ENCODE data around the gene MTOR. TPM values are rescaled to one million over a fixed set of nuclear protein-coding genes. Genes with fewer than 3 reads are reported as not detected.

Gene MTOR
- total RNA-seq, 1 experiment from 2014 or later: 30.0 TPM

DNA sequence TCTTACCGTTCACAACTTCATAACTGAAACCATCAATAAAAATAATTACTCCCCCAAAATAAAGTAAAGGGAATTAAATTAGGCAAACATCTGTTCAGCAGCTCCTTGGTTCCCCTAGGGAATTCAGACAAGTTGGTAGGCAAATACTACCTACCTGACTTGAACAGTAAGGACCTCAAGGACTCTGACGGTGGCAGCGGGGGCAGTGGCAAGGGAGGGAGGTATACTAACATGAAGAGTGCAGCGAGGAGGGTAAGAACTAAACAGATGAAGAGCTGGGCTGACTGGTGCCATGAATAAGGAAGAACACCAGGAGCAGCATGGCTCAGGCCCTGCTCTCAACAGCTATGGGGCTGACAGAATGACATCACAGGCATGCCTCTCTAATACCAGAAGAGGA lies 33.1 kb downstream of the MTOR start:
- no peak for DNase-seq (ENCODE audit: extremely low read depth, low read depth)

DNA sequence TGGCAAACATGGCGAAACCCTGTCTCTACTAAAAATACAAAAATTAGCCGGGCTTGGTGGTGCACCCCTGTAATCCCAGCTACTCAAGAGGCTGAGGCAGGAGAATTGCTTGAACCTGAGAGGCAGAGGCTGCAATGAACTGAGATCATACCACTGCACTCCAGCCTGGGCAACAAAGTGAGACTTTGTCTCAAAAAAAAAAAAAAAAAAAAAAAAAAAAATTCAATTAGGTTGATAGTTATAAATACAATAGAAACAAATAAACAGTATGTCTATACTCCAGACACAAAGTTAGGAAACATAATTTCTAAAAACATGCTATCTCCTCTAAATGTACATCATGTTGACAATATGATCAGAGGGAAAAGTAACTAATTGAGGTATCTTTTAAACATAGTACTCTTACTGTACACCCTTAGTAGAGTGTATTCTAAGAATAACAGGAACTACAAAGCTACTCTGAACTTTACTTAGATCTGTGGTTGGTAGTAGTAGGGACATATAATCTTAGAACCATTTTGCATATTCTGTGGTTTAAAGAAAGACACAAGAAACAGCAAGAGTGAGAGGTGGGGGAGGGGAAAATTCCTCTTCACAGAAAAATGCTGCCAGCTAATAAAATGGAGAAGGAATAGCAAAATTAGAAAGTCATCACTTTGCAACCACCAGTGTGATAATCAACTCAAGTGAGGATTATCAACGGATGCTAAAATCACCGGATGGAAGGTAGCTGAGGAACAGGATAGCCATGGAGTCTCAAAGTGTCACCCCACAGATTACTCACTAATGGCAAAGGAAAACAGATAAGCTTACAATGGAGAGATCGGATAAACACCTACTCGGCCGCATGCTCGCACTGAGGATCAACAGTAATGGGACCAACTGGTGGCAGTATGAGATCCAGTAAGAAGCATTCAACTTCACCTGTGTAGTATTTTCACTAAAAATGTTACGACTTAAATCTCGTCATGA lies 35.0 kb downstream of the MTOR start:
- DNase-seq (ENCODE audit: extremely low read depth, low read depth): no peak

DNA sequence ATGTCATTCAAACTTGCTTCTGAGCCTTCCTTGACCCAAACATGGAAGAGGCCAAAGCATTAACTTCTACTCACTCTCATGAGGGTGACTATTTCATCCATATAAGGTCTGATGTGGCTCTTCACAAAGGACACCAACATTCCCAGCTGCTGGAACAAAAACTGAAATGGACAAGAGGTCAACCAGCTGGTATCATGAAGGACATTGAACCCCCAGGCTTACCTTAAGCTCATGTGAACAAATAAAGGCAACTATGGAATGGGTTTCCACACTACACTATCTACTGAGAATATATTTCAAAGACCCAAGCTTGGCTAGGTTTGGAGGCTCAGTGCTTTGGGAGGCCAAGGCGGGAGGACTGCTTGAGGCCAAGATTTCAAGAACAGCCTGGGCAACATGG lies 46.3 kb downstream of the MTOR start:
- no peak for DNase-seq (ENCODE audit: extremely low read depth, low read depth)

DNA sequence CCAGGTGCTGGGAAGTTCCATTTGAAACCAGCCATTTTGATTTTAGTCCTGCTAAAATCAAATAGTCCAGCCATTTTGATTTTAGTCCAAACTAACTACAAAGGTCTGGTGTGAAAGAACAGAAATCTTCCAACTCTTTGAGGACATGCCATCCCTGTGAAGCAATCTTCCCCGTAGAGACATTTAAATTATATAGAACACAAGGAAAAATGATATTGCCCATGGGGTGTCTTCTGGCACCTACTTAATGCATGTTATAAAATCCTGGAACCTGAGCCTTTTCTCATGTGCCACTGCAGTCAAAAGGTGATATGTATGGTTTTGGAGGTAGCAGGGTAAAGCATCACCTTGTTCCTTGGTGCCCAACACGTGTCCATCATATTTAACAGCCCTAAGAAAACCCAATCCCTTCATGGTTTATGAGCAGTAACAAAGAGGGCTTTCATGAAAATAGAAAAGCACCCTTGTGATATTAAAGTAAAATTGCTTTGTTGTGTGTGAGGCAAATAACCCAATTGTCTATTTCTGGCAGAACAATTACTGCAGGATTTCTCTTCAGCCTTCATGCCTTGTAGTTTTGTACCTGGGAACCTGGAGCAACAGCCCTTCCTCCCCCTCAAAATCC lies 46.9 kb downstream of the MTOR start:
- no peak for DNase-seq (ENCODE audit: extremely low read depth, low read depth)

DNA sequence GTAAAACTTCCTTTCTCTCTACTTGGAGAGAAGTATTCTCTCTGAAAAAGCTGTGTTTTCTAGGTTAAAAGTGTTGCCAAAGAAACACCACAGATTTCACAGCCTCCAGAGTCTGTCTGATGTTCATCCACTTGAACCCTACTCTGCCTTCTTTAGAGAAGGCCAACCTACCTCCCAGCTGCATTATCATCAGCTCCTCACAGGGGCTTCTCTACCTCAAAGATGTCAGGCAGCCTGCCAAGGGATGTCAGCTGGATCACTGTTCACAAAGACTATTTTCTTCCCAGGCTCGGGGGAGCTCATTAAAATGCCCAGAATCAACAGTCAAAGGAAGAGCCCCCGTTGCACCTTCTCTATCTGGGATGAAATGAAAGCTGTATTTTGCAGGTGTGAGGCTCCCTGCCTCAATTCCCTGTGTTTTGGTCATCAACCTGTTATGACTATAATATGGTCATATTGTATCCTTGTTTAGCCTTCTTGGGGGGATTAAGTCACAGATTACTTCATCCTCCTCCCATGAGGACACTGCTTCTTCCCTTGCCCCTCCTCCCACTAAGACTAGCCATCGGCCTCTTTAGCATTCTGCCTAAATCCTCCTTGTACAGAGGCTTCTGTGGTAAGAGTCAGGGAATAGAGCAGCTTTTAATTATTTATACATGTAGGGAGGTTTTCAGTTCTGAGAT lies 47.5 kb downstream of the MTOR start:
- DNase-seq (ENCODE audit: extremely low read depth, low read depth): no peak

DNA sequence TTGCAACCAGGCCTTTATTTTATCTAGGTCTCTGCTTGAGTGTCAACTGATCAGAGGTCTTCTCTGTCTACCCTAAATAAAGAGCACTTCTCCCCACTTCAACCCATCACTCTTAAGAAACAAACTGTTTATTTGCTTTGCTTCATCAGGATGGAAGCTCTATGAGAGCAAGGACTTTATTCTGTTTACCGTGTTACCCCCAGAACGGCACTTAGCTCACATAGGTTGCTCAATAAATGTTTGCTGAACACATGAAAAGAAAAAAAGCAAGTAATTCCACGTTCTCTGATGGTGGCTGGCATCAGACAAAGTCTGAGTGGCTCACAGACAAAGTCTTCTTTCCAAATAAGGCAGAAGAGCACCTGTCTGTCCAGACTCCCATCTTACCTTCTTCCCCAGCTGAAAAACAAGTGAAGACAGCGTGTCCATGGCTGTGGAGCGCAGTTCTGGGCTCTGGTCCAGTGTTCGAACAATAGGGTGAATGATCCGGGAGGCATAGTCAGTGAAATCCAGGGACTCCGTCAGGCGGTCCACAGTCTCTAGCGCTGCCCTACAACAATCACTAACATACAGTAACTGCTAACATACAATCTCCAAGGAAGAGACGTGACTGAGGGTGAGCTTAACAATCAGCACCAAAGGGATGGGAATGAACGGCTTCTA lies 50.3 kb downstream of the MTOR start:
- DNase-seq (ENCODE audit: extremely low read depth, low read depth): no peak

DNA sequence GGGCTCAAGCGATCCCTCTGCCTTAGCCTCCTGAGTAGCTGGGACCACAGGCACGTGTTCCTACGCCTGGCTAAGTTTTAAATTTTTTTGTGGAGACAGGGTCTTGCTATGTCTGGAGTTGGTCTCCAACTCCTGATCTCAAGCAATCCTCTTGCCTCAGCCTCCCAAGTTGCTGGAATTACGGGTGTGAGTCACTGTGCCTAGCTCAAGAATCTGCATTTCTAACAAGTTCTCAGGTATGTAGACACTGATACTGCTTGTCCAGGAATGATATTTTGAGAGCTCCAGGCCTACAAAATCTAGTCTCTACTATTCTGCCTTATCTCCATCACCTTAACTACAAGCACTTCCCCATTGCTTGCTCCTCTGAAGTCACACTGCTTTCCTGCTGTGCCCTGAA lies 50.9 kb downstream of the MTOR start:
- no peak for DNase-seq (ENCODE audit: extremely low read depth, low read depth)

DNA sequence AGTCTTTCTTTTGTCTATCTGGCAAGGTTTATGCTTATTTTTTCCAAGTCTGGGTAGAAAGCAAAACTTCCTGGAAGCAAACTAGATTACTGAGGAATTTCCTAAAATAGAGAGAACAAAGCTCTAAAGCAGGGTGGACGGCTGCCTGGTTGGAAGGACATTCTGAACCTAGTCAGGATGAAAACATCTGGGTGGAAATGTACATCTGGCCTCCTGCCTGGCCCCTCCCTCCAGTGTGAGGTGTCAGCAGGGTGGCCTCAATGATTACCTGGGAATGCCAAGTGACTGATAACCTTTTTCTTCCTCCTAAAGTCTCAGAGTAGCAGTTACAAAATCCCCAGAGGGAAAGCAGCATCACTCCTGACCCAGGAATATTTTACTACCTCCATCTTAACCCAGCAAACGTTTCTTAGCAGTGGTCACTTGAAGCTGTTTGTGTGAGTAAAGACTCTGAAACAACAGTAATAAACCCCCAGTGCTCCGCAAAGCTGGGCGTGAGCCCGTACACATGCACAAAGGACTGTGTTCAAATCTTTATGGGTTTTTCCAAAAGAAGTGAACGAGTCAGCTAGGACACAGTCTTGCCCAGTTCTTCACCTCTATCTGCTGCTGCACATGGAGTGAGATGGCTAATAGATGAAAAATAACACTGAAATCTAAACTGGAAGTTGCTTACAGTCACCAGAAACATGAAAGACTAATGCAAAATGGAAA lies 54.3 kb downstream of the MTOR start:
- no peak for DNase-seq (ENCODE audit: extremely low read depth, low read depth)

DNA sequence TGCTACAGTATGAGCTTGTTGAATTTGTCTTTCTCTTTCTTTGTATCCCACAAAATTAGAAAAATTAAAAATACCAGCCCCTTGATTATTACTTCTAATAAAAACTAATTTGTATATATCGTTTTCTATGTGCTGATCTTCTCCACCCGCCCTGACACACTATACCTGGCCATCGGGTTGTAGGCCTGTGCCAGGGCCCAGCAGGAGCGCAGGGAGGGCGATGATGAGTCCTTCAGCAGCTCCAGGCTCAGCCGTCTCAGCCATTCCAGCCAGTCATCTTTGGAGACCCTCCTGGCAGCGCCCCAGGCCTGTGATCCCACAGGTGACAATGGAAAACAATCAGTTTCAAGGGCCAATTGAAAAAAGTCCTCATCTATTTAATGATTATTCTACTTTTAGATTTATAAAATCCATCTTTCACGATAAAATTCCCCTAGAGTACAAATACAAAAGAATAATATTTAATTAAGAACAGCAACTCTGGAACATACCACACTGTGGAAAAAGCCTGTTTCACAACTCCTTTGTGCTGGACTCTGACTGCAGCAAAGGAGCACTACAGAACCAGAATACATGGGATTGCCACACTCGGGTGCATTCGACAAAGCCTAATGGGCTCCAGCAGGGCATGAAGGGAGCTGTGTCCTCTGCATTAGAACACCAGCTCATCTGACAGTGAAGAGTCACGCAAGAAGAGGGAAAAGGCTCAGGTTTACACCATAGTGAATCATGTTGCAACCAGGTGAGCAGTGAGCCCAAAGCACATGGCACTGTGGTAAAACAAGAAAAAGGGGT lies 57.8 kb downstream of the MTOR start:
- no peak for DNase-seq (ENCODE audit: extremely low read depth, low read depth)

DNA sequence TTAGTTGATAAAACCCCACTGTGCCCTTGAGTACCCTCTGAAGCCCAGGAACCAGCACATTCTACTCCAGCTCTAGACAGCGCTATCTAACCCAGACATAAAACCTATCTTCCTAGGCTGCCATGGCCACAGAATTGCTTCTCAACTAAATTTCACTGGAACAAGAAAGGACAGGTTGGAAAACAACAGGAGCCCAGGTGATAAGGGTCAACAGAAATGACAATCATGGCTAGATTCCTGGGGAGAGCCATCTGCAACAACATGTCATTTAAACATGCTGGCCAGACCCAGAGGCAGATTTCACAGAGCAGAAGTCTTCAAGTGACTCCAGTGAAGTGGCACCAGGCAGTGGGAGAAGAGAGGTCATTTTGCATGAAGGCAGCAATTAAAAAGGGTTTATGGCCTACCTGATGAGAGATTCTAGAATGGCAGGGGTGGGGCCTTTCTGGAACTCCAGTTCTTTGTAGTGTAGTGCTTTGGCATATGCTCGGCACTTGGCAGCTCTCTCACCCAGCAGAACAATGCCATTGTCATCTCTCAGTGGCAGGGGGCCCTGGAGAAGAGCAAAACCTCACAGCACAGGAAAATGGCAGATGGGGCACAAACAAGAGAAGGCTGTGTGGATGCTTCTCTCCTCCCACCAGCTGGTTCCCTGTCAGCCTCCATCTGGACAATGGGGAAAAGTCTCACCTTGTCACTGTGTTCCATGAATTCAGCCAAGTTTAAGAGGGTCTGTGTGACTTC lies 63.3 kb downstream of the MTOR start:
- no peak for DNase-seq (ENCODE audit: extremely low read depth, low read depth)

DNA sequence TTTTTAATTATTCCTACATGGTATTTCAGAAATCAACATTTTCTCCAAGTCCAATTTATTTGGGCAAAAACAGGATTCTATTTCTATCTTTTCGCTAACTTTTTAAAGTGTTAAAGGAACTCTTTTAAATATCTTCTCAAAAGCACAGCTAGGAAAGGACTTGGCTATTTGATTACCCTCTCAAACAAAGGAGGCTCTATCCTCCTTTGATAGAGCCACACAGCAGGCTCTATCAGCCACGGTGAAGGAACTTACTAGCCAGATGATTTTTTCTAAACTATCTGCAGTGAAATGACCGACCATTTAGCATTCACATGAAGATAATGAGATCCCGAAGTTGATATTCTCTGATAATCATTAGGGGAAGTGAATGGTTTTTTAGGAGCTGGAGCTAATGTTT lies 64.1 kb downstream of the MTOR start:
- no peak for DNase-seq (ENCODE audit: extremely low read depth, low read depth)

DNA sequence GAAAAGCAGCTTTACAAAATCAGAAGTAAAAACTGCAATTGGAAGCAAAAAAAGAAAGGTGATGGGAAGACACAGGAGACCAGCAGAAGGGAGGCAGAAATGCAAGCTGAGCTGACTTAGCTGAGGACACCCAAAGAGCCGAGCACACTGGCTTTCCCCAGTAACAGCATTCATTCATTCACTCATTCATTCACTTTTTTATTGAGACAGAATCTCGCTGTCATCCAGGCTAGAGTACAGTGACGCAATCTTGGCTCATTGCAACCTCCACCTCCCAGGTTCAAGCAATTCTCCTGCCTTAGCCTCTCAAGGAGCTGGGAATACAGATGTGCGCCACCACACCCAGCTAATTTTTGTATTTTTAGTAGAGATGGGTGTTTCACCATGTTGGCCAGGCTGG lies 65.0 kb downstream of the MTOR start:
- DNase-seq (ENCODE audit: extremely low read depth, low read depth): no peak

DNA sequence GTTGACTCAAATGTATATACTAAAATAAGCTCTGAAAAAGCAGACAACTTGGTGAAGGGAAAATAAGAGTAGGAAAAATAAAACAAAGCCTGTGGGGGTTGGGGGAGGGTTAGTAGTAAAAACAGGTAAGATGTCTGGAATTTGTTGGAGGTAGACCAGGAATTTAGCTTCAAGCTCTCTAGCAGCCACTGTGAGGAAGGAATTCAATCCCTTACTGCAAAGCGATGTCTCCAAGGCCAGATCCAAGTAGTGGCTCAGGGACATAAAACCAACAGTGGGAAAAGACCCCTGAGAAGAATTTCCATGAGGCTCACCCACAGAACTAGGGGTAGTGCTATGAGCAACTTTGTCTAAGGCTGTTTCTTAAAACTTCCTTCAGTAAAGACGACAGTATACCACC lies 65.4 kb downstream of the MTOR start:
- DNase-seq (ENCODE audit: extremely low read depth, low read depth): no peak

DNA sequence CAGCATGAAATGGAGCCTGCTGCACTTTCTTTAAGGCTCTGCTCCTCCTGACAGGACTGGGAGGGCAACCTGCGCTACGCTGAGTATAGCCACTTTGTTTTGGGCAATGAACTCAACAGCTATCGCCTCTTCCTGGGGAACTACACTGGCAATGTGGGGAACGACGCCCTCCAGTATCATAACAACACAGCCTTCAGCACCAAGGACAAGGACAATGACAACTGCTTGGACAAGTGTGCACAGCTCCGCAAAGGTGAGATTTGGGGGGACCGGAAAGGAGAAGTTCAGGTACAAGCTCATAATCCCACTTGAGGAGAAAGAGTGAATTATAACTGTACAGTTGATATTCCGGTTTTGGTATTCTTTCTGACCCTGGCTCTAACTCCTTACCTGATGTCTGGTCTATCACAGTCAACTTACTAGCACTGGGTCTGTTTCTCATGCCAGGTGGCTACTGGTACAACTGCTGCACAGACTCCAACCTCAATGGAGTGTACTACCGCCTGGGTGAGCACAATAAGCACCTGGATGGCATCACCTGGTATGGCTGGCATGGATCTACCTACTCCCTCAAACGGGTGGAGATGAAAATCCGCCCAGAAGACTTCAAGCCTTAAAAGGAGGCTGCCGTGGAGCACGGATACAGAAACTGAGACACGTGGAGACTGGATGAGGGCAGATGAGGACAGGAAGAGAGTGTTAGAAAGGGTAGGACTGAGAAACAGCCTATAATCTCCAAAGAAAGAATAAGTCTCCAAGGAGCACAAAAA lies 67.8 kb downstream of the MTOR start:
- DNase-seq (ENCODE audit: extremely low read depth, low read depth): no peak

DNA sequence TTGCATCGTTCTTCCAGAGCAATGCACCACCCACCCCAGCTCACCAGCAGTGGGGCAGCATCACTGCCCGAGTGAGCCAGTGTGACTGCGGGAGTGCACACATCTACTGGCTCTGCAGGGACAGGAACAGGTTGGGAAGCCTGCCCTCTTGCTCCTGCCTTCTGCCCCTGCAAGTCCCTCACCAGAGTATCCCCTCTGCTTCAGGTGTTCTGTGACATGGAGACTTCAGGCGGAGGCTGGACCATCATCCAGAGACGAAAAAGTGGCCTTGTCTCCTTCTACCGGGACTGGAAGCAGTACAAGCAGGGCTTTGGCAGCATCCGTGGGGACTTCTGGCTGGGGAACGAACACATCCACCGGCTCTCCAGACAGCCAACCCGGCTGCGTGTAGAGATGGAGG lies 69.0 kb downstream of the MTOR start:
- no peak for DNase-seq (ENCODE audit: extremely low read depth, low read depth)

DNA sequence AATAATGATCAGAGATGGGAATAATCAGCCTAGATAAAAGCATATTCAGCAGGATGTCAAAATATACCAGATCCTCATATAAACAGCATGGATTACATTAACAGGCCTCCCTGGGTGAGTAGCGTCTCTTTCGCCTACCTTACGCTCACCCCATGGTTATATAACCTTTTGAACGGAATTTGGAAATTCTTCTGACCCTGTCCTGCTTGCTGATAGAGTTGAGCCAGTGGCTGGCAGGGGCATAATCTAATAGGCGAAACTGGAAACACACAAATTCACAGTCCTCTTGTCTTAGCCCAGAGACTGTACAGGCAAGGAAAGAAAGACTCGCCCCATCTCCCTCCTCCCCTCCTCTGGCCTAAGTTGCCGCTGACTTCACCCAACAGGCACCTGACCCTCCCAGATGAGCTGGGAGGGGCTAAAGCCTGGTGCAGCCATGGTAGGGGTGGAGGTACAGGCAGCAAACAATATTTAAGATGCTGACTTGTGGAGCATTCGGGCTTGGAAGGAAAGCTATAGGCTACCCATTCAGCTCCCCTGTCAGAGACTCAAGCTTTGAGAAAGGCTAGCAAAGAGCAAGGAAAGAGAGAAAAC lies 73.4 kb downstream of the MTOR start, which contains the start of gene ANGPTL7:
Gene ANGPTL7 (plus strand): TSS at position 498 of the 594 bp plus-strand sequence. CDS start 225 bp downstream, outside the sequence.
- DNase-seq (ENCODE audit: extremely low read depth, low read depth): no peak

DNA sequence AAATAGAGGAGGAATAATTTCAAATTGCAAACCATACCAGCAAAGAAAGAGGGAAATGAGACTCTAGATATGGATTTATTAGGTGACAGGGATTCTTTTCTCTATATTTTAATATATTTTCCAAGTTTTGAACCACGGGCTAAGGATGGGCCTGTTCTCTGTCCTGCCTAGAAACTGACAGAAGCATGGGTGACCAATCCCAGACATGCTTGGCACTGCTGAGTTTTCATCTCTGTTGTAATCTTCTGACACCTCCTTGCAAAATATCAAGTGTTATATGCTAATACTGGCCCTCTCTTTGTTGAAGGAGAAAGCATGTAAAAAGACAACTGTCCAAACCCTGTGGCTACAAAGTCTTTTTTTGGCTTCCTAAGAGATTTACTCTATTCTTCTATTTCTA lies 74.0 kb downstream of the MTOR start:
- peak; percentile 8 for DNase-seq (ENCODE audit: extremely low read depth, low read depth)

DNA sequence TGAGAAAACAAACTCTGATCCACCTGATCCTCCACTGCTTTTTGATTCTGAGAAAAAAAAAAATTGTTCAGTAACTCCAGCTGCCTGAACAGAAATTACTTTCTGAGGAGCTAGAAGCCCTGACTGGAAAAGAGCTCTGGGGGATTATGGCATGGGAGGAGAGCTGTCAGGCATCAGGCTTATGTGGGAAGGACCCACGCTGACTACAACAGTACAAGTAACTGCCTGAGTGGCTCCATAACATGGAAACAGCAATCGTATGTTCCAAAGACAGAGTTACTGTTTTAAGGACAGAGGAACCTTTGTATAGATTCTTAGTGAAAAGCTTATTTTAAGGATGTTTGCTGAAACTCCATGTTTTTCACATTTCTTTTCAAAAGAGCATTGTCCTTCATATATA lies 74.4 kb downstream of the MTOR start:
- DNase-seq (ENCODE audit: extremely low read depth, low read depth): no peak

Data from NCI-H460 (cell line).